DND-41 (cell line): ENCODE data around the gene TSPOAP1.

Experiments used
- ATAC-seq: fragments of 200-7000 bp; cut with Tn5 transposase; 3 replicates; pipeline ENCODE4 v1.9.1; 2021; ENCODE audit warnings: low read depth; ENCODE audit not compliant: insufficient read depth
- DNase-seq: peaks from one replicate; pipeline ENCODE4 v3.0.0-alpha.2; 2020
- H2AFZ ChIP-seq: 2 replicates; pipeline ENCODE4 v1.6.0; 2012; ENCODE audit warnings: low read depth, low read length
- H3K27ac ChIP-seq: 2 replicates; pipeline ENCODE4 v1.5.1; 2012; ENCODE audit warnings: low read length, inconsistent platforms
- H3K27me3 ChIP-seq: fragments of 200-600 bp; sonication (generic); 2 replicates; pipeline ENCODE4 v1.6.0; 2012; ENCODE audit warnings: low read length, mild to moderate bottlenecking, inconsistent platforms; ENCODE audit not compliant: insufficient read depth, poor library complexity
- H3K36me3 ChIP-seq: 2 replicates; pipeline ENCODE4 v1.5.1; 2012; ENCODE audit warnings: low read length, inconsistent platforms; ENCODE audit not compliant: insufficient read depth
- H3K4me1 ChIP-seq: 2 replicates; pipeline ENCODE4 v1.5.1; 2012; ENCODE audit warnings: mild to moderate bottlenecking, low read length; ENCODE audit not compliant: insufficient read depth
- H3K4me2 ChIP-seq: 2 replicates; pipeline ENCODE4 v1.6.0; 2012; ENCODE audit warnings: mild to moderate bottlenecking, moderate library complexity, low read length, inconsistent platforms; ENCODE audit not compliant: insufficient read depth
- H3K4me3 ChIP-seq, 2 experiments: fragments of 200-600 bp in 1 of 2; shearing (Covaris generic) in 1 of 2; 2 replicates each; pipeline ENCODE4 v1.5.1; 2012 to 2016; ENCODE audit warnings: inconsistent platforms in 2 of 2, low read length in 2 of 2, mild to moderate bottlenecking in 2 of 2, low read depth in 1 of 2, moderate library complexity in 1 of 2
- H3K79me2 ChIP-seq: 2 replicates; pipeline ENCODE4 v1.6.0; 2012; ENCODE audit warnings: low read length, inconsistent platforms; ENCODE audit not compliant: insufficient read depth
- H3K9ac ChIP-seq: 2 replicates; pipeline ENCODE4 v1.6.0; 2012; ENCODE audit warnings: low read depth, mild to moderate bottlenecking, inconsistent platforms, low read length, moderate library complexity
- H3K9me3 ChIP-seq: 2 replicates; pipeline ENCODE4 v1.5.1; 2012; ENCODE audit warnings: low read length, moderate library complexity, mild to moderate bottlenecking, inconsistent platforms; ENCODE audit not compliant: insufficient read depth, severe bottlenecking
- H4K20me1 ChIP-seq: 2 replicates; pipeline ENCODE4 v1.6.0; 2012; ENCODE audit warnings: low read length; ENCODE audit not compliant: insufficient read depth
- EZH2 ChIP-seq: IDR thresholded peaks from 3 replicates; pipeline ENCODE4 v1.6.1; 2012; ENCODE audit warnings: borderline replicate concordance, low read depth, mild to moderate bottlenecking, moderate library complexity, low read length, inconsistent platforms; ENCODE audit not compliant: severe bottlenecking
- TF ChIP-seq, protein P1 (sequence below): IDR thresholded peaks from 2 replicates; pipeline ENCODE4 v1.5.1; 2012; ENCODE audit warnings: borderline replicate concordance, low read length, moderate library complexity, mild to moderate bottlenecking; ENCODE audit not compliant: poor library complexity, severe bottlenecking; ENCODE audit errors: extremely low read depth

The TSPOAP1 gene

DNA sequence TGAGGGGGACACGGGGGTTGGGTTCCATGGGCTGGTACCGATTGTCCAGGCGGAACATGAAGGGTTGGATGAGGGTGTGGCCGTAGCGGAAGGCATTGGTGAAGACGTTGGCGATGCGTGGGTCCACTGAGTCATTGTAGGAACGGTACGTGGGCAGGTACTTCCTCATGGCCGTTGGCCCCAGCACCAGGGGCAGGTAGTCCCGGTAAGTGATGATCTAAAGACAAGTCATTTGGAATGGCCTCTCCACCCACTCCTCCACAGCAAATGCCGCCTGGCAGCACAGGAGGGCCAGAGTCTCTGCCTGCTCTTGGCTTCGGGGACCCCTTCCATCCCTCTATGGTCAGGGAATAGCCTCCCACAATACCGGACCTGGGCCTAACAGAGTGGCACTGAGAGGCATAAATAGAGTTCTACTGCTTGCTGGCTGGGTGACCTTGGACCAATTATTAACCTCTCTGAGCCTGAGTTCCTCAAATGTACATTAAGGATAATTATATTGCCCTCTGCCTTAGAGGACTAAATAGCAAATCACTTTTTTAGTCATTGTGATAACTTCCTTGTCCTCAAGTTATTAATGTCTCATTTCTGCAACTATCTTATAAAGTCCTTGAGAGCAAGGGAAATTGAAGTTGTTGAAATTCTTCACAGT lies 55.0 kb downstream of the TSPOAP1 start:
- H2AFZ ChIP-seq: no peak overlapping the region
- no peak overlapping the region for H3K4me2 ChIP-seq

DNA sequence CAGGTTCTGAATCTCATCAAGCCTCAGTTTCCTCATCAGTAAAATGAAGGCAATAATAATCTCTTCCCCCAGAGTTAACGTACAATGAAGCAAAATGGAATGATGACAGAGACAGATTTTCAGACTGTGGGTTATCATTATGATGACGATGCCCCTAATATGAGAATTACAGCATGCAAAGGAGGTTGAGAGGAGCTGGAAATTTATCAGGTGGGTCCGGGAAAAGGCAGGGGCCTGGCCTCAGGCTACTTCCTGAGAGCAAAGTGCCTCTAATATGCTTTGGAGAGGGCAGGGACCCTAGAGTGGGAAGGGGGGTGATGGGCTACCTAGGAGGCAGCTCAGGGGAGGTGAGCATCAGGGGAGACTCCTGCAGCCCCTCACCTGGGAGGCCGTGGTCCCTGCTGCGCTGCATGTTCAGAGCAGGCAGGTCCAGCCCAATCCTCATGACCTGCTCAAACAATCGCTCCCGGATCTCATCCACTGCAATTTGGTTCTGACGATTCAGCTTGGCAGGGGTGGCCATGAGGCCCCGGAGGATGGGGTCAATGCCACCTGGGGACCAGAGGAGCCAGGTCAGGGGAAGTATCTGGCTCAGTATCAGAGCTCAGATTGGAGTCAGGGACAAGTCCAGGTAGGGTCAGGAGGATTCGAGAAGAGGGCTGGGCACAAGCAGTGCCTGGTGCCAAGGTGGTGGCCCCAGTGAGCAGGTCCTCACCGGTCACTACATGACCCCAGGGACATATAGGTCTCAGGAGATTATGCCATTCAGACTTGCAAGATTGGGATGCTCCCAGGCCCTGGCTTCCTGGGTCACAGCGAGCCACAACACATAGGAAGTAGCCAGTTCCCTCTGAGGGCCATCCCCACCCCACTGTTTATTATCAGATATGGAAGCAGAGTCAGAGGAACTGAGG lies 56.0 kb downstream of the TSPOAP1 start:
- no peaks in the 10 kb centered on the region for H3K79me2 ChIP-seq
- H3K4me3 ChIP-seq: no peak overlapping the region
- H3K4me2 ChIP-seq: no peak overlapping the region
- no peak overlapping the region for H2AFZ ChIP-seq
- H4K20me1 ChIP-seq: 0 out of 2 replicates have a peak, but pooled peaks cover 2% of the 10 kb centered on the region
- ATAC-seq: no peak
- TF ChIP-seq, protein P1, sequence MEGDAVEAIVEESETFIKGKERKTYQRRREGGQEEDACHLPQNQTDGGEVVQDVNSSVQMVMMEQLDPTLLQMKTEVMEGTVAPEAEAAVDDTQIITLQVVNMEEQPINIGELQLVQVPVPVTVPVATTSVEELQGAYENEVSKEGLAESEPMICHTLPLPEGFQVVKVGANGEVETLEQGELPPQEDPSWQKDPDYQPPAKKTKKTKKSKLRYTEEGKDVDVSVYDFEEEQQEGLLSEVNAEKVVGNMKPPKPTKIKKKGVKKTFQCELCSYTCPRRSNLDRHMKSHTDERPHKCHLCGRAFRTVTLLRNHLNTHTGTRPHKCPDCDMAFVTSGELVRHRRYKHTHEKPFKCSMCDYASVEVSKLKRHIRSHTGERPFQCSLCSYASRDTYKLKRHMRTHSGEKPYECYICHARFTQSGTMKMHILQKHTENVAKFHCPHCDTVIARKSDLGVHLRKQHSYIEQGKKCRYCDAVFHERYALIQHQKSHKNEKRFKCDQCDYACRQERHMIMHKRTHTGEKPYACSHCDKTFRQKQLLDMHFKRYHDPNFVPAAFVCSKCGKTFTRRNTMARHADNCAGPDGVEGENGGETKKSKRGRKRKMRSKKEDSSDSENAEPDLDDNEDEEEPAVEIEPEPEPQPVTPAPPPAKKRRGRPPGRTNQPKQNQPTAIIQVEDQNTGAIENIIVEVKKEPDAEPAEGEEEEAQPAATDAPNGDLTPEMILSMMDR: no peak
- no peak overlapping the region for H3K27ac ChIP-seq
- no peaks in the 10 kb centered on the region for H3K36me3 ChIP-seq
- H3K9ac ChIP-seq: no peak overlapping the region
- no peaks in the 10 kb centered on the region for H3K9me3 ChIP-seq
- no peaks in the 10 kb centered on the region for H3K27me3 ChIP-seq
- DNase-seq: no peak
- H3K4me1 ChIP-seq: no peaks in the 10 kb centered on the region

More for the DNA sequence above, 55.0 kb downstream of the TSPOAP1 start:
- Histone ChIP-seq H3K36me3 (no peaks in the 10 kb centered on the region), H3K4me1 (no peaks in the 10 kb centered on the region), H3K79me2 (no peaks in the 10 kb centered on the region), H3K4me3 (no peak overlapping the region), H3K9ac (no peak overlapping the region), H3K27ac (no peak overlapping the region), H3K9me3 (no peaks in the 10 kb centered on the region), H4K20me1 (0 out of 2 replicates have a peak, but pooled peaks cover 2% of the 10 kb centered on the region), H3K27me3 (no peaks in the 10 kb centered on the region)
- DNase-seq: no peak
- no peak for TF ChIP-seq EZH2
- TF ChIP-seq, protein P1: no peak
- no peak for ATAC-seq

DNA sequence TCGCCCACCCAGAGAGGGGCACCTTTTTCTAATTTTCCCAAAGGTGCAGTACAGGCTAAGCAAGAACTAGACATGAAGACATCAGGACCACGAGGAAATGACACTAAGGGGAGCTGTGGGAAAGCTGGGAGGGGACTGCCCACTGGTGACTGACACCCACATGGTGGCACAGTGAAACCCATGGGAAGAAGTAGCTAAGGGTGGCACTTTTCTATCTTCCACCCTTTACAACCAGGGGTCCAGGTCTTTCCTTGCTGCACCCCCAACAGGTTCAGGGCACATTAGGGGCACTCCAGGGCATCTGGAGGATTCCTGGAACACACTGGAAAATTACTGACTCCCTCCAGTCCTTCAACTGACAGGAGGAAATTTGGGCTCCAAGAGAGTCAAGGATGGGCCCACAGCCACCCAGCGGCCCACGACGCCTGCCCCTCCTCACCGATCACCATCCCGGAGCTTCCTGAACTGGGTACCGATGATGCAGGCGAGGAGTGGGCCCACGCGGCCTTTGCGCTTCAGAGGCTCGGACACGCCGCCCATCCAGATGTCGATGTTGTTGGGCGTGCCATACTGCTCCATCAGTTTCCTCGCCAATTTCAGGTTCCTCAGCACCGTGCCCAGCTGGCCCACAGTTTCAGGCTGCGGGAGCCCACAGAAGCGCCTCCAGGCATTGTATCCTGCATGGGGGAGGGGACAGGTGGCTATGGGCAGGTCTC lies 57.2 kb downstream of the TSPOAP1 start:
- Histone ChIP-seq H3K27ac (no peak overlapping the region), H3K27me3 (peaks cover 8% of the 10 kb centered on the region), H3K9me3 (no peaks in the 10 kb centered on the region), H4K20me1 (0 out of 2 replicates have a peak, but pooled peaks cover 2% of the 10 kb centered on the region), H3K36me3 (no peaks in the 10 kb centered on the region), H2AFZ (no peak overlapping the region), H3K4me3 (no peak overlapping the region), H3K9ac (no peak overlapping the region), H3K4me1 (no peaks in the 10 kb centered on the region), H3K4me2 (no peak overlapping the region), H3K79me2 (no peaks in the 10 kb centered on the region)
- ATAC-seq (no peak), DNase-seq (no peak)
- TF ChIP-seq EZH2: no peak
- TF ChIP-seq, protein P1: no peak
